ENCODE results near the gene CELA1. TPM values are rescaled to one million over a fixed set of nuclear protein-coding genes. Genes with fewer than 3 reads are reported as not detected.

The CELA1 gene
- total RNA-seq, 1 donor from 2014 or later: not detected

DNA sequence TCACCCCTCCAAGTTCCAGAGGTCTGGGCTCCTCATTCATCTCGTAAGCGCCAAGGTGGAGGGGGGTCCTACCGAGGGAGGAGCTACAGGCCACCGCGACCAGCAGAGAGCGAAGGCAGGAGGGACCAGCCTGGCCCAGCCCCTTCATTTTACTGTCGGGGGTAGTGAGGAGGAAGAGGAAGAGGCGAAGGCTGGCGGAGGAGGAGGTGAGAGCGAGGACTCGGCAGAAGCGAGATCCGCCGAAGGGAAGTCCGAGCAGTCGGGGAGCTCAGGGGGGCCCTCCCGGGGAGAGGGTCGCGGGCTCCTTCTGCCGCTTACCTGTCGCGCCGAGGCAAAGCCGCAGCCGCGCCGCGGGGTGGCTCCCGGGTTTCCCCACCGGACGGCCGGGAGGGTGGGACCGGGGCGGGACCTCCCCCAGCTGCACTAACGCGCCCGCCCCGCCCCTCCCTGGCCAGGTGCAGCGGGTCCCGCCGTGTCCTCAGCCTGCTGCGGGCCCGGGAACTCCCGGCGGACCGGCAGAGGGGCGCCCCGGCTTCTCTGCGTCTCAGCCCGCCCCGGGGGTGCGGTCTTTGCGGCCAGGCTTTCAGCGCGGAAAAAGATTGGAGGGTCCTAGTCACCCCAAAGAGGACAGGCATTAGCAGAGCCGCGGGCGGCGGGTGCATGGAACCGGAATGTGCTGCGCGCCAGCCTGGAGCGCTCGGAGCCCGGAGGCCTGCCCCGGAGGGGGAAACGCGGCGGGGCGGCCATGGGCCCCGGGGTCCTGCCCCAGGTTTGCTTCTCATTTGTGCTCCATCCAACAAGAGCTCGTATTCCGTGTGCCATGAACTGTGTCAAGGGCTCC is 45.0 kb upstream of the CELA1 start, which contains the start of gene GALNT6:
GALNT6 (minus strand) TSS at position 124 of the 841 bp plus-strand sequence. CDS start 11,625 bp downstream, outside the sequence.
- Mint-ChIP-seq H3K9me3 (ENCODE audit: unreplicated experiment) (no peaks in the 10 kb centered on the region), H3K4me3 (ENCODE audit: unreplicated experiment) (peak within 1 kb of the TSS; percentile 88), H3K36me3 (ENCODE audit: unreplicated experiment) (no peaks in the 10 kb centered on the region), H3K4me1 (ENCODE audit: low read depth, unreplicated experiment) (no peaks in the 10 kb centered on the region), H3K27ac (ENCODE audit: unreplicated experiment) (no peak within 1 kb of the TSS), H3K27me3 (ENCODE audit: unreplicated experiment) (peaks cover 7% of the 10 kb centered on the region)
- peak; percentile 39 for DNase-seq
- no peak for TF ChIP-seq CTCF (IDR thresholded peaks at IDR 0.05; ENCODE audit: partially characterized antibody, unreplicated experiment)

- Mint-ChIP-seq H3K9me3 (ENCODE audit: unreplicated experiment) (no peaks in the 10 kb centered on the region), H3K36me3 (ENCODE audit: unreplicated experiment) (no peaks in the 10 kb centered on the region), H3K4me3 (ENCODE audit: unreplicated experiment) (peak overlapping the region; percentile 88), H3K27ac (ENCODE audit: unreplicated experiment) (no peak overlapping the region), H3K27me3 (ENCODE audit: unreplicated experiment) (peaks cover 7% of the 10 kb centered on the region), H3K4me1 (ENCODE audit: low read depth, unreplicated experiment) (no peaks in the 10 kb centered on the region)
- DNase-seq: no peak
- no peak for TF ChIP-seq CTCF (IDR thresholded peaks at IDR 0.05; ENCODE audit: partially characterized antibody, unreplicated experiment)
Observed at GRCh38 chr12:51390891-51391282, 44.4 kb upstream of the CELA1 start.

DNA sequence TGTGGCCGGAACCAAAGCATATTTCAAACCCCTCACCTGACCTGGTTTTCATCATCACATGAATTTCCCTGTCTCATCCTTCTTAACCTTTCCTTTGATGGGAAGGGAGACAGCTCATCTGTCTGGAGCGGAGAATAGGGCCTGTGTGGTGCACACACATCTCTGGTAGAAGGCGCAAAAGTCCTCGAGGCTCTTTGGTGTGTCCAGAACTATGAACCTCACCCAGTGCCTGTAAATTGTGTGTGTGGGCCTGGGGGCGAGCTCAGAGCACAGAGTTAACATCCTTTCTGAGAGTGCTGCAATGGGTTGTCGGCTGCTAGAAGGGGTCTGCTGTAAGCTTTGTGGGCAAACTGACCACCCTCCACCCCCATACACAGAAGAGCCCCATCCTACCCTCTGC is 44.0 kb upstream of the CELA1 start:
- Mint-ChIP-seq H3K27me3 (ENCODE audit: unreplicated experiment) (peaks cover 7% of the 10 kb centered on the region), H3K4me1 (ENCODE audit: low read depth, unreplicated experiment) (no peaks in the 10 kb centered on the region), H3K27ac (ENCODE audit: unreplicated experiment) (no peak overlapping the region), H3K4me3 (ENCODE audit: unreplicated experiment) (peak overlapping the region; percentile 88), H3K9me3 (ENCODE audit: unreplicated experiment) (no peaks in the 10 kb centered on the region), H3K36me3 (ENCODE audit: unreplicated experiment) (no peaks in the 10 kb centered on the region)
- DNase-seq: no peak
- no peak for TF ChIP-seq CTCF (IDR thresholded peaks at IDR 0.05; ENCODE audit: partially characterized antibody, unreplicated experiment)

GRCh38 chr12:51389302-51389999 is 43.0 kb upstream of the CELA1 start:
- no peak for DNase-seq
- Mint-ChIP-seq H3K36me3 (ENCODE audit: unreplicated experiment) (no peaks in the 10 kb centered on the region), H3K4me3 (ENCODE audit: unreplicated experiment) (no peak overlapping the region), H3K4me1 (ENCODE audit: low read depth, unreplicated experiment) (no peaks in the 10 kb centered on the region), H3K27me3 (ENCODE audit: unreplicated experiment) (peaks cover 7% of the 10 kb centered on the region), H3K9me3 (ENCODE audit: unreplicated experiment) (no peaks in the 10 kb centered on the region), H3K27ac (ENCODE audit: unreplicated experiment) (no peak overlapping the region)
- no peak for TF ChIP-seq CTCF (IDR thresholded peaks at IDR 0.05; ENCODE audit: partially characterized antibody, unreplicated experiment)

DNA sequence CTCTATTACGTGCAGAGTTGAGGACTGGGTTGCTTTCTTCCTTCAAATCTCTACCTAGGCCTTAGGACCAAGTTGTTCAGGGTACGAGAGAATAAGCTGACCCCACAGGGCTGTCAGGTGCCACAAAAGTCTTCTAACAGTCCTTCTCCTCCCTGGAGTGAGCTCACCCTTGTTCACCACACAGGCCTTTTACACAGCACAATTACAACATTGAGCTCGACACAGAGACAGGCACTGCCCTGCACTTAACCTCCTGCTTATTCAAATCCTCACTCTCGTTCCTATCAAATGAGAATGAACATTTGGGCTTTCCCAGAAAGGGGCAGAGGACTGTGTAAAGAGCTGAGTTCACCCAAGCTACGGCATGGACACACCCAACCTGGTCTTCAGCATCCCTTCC is 42.4 kb upstream of the CELA1 start:
- Mint-ChIP-seq H3K27ac (ENCODE audit: unreplicated experiment) (no peak overlapping the region), H3K27me3 (ENCODE audit: unreplicated experiment) (peaks cover 7% of the 10 kb centered on the region)

More for the DNA sequence above, 42.4 kb upstream of the CELA1 start:
- Mint-ChIP-seq H3K9me3 (ENCODE audit: unreplicated experiment) (peaks cover 2% of the 10 kb centered on the region), H3K4me1 (ENCODE audit: low read depth, unreplicated experiment) (no peaks in the 10 kb centered on the region), H3K4me3 (ENCODE audit: unreplicated experiment) (no peak overlapping the region), H3K36me3 (ENCODE audit: unreplicated experiment) (no peaks in the 10 kb centered on the region)
- DNase-seq: no peak
- no peak for TF ChIP-seq CTCF (IDR thresholded peaks at IDR 0.05; ENCODE audit: partially characterized antibody, unreplicated experiment)

All from glutamatergic neuron (in vitro differentiated cells).